ENCODE data around the gene TULP4.

GRCh38 chr6:158389193-158389919 is 77.1 kb downstream of the TULP4 start:
- TF ChIP-seq, protein P1, sequence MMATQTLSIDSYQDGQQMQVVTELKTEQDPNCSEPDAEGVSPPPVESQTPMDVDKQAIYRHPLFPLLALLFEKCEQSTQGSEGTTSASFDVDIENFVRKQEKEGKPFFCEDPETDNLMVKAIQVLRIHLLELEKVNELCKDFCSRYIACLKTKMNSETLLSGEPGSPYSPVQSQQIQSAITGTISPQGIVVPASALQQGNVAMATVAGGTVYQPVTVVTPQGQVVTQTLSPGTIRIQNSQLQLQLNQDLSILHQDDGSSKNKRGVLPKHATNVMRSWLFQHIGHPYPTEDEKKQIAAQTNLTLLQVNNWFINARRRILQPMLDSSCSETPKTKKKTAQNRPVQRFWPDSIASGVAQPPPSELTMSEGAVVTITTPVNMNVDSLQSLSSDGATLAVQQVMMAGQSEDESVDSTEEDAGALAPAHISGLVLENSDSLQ (IDR thresholded peaks at IDR 0.05), result no peak
- no peak for TF ChIP-seq FOXK2 (IDR thresholded peaks at IDR 0.05)
- TF ChIP-seq ELF4 (IDR thresholded peaks at IDR 0.05), result no peak
- TF ChIP-seq ZNF384 (IDR thresholded peaks at IDR 0.05), result no peak
- TF ChIP-seq FOXM1 (IDR thresholded peaks at IDR 0.05; ENCODE audit: borderline replicate concordance), result no peak
- TF ChIP-seq SUZ12 (IDR thresholded peaks at IDR 0.05), result no peak
- TF ChIP-seq SP1 (IDR thresholded peaks at IDR 0.05), result no peak
